Right ventricle myocardium superior (tissue), 1 donor: ENCODE measurements around the gene ALOX15B. TPM values are rescaled to one million over a fixed set of nuclear protein-coding genes. Genes with fewer than 3 reads are reported as not detected.
"Not testable (repeated sequence)": the region's sequence is repeated elsewhere in the genome, so short reads cannot be mapped to it uniquely, and the experiment has no call there.

Experiments
- ATAC-seq: fragments of 200-7000 bp; cut with Tn5 transposase; one replicate; pipeline ENCODE4 v1.9.1; 2020; ENCODE audit warnings: mild to moderate bottlenecking; ENCODE audit not compliant: poor library complexity
- DNase-seq: peaks from one replicate; pipeline ENCODE4 v3.0.0-alpha.2; 2020
- intact Hi-C: fragments of 100-400 bp; cut with DNase I; formaldehyde crosslinking; loops from one replicate; pipeline ENCODE4 v1.11.2; 2022
- total RNA-seq: library from RNA; stranded (reverse); fragmentation: NEBNext Ultra II Directional; extraction: Animal tissue kit (Norgen Biotek cat#: 25700); gene quantifications from one replicate; pipeline ENCODE4 v1.2.1, GENCODE V29; 2021
- donor health status: DM: no; HTN: yes; CAD: no; lungs with severe emphysema.

ALOX15B gene
- total RNA-seq, 1 donor from 2014 or later = not detected

DNA sequence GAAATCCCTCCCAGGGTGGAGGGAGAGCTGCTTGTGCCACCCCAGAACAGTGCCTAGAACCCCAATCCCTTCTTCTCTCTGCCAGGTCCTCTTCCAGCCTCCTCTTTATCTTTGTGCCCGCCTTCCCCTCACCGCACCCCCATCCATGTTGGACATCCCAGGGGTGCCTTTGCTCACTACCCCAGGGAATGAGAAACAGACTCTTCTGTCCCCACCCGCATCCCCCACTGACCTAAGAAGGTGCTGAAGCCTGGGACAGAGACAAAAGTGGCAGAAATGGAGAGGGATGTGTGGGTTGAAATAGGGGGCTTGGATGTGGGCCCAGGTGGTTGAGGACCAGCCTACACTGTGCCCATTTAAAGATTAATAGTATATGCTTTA is 17.0 kb downstream of the ALOX15B start:
- intact Hi-C loops = no loop called here
- DNase-seq (no peak), ATAC-seq (no peak)

DNA sequence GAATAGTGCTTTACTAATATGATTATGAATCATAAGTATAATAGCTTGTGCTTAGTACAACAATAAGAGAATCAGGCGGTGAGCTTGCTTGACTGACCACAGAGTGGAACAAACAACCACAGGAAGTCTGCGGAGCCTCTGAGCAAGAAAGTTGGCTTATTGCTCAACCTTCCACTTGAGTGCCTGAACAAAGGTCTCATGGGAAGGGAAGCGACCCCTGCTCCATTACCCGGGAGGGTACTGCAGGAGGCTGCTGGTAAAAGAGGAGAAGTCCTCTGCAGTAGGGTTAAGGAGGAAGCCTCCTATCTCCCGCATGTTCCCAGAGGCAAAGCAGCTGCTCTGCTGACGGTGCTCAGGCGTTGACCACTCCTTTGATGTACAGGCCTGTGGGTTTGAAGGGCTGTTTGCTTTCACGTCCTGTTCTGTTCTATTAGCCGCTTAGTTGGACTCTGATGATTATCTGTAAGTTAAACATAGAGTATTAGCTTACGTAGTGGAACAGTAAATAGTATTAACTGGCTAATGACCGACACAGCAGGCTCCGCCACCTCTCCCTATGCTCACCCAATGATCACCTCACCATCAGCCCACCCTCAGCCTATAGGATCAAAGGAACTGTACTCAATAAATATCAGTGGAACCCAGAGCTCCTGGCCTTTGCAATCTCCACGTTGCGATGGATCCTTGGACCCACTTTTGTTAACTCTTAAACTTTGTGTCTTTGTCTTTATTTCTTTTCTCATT is 17.5 kb downstream of the ALOX15B start:
- intact Hi-C loops = no loop called here

DNA sequence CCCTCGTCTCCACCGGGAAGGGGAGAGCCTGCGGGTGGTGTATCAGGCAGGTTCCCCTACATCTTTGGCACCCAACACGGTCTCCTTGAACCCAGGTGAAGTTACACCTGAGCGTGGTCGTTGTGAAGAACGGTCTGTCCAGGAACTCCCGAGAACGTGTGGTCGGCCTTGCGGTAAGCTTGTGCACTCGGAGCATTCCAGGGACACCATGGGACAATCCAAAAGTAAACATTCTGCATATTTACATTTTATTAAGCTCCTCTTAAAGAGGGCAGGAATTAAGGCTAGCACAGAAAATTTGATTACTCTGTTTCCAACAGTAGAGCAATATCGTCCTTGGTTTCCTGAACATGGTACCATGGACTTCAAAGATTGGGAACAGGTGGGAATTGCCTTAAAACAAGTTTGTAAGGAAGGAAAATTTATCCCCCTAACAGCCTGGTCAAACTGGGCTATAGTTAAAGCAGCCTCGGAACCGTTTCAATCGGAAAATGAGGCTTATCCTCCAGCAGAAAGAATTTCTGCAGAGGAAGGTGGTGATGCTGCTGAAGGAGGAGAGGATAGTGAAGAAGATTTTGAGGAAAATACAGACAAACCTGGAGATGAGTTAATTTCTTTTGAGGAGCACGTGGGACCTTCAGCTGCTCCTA is 18.2 kb downstream of the ALOX15B start:
- ATAC-seq (no peak), DNase-seq (no peak)
- intact Hi-C loops = no loop called here

More for the DNA sequence above, 17.5 kb downstream of the ALOX15B start:
- peak; percentile 58 for DNase-seq
- ATAC-seq = peak; percentile 36

DNA sequence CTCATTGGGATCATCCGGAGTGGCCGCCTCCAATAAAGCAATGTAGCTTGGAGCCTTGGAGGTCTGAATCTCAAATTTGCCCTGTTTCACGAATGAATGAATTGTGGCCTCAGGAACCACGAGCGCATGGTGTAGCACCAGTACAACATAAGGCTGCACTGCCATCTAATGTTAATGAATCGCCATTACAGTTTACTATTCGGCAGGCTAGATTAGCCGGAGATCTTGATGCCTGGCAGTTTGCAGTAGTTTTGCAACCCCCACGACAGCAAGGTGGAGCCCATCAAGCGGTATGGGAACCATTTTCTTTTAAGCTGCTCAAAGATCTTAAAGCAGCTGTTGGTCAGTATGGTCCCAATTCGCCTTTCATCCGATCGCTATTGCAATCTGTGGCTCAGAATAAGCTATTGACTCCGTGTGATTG is 18.8 kb downstream of the ALOX15B start:
- intact Hi-C loops = no loop called here
- peak; percentile 86 for ATAC-seq
- no peak for DNase-seq

DNA sequence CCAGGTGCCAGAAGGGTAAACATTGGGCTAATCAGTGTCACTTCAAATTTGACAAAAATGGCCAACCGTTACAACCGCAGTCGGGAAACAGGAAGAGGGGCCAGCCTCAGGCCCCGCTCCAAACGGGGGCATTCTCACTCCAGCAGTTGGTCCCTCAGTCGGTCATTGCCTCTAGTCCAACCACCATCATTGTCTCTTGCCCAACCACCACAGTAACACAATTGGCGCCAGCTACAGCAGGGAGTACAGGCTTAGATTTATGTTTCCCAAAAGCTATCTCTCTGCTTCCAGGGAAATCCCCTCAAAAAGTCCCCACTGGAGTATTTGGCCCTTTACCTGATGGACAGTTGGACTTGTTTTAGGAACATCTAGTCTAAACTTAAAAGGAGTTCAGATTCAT is 20.3 kb downstream of the ALOX15B start:
- no peak for DNase-seq
- ATAC-seq = no peak
- intact Hi-C loops = no loop called here

DNA sequence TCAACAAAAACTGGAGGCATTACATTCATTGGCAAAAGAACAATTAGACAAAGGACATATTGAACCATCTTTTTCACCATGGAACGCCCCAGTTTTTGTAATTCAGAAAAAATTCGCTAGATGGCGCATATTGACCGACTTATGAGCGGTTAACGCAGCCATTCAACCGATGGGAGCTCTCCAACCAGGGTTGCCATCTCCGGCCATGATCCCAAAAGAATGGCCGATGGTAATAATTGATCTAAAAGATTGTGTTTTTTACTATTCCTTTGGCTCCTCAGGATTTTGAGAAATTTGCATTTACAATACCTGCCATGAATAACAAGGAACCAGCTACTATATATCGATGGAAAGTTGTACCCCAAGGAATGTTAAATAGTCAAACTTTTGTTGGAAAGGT is 21.4 kb downstream of the ALOX15B start:
- DNase-seq (no peak), ATAC-seq (peak; percentile 64)
- intact Hi-C loops = no loop called here

- ATAC-seq, DNase-seq, intact Hi-C loops: not testable (repeated sequence)
Observed at GRCh38 chr17:8061851-8062250, 23.0 kb downstream of the ALOX15B start.

DNA sequence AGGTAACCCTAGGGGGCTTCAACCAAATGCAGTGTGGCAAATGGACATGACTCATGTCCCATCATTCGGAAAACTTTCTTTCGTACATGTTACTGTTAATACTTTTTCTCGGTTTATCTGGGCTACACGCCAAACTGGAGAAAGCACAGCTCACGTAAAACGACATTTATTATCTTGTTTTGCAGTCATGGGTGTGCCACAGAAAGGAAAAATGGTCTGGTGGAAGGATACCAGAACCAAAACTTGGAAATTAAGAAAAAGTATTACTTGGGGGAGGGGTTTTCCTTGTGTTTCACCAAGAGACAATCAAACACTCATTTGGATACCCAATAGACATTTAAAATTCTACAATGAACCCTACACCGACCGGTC is 23.6 kb downstream of the ALOX15B start:
- ATAC-seq (no peak), DNase-seq (no peak)
- intact Hi-C loops = no loop called here

DNA sequence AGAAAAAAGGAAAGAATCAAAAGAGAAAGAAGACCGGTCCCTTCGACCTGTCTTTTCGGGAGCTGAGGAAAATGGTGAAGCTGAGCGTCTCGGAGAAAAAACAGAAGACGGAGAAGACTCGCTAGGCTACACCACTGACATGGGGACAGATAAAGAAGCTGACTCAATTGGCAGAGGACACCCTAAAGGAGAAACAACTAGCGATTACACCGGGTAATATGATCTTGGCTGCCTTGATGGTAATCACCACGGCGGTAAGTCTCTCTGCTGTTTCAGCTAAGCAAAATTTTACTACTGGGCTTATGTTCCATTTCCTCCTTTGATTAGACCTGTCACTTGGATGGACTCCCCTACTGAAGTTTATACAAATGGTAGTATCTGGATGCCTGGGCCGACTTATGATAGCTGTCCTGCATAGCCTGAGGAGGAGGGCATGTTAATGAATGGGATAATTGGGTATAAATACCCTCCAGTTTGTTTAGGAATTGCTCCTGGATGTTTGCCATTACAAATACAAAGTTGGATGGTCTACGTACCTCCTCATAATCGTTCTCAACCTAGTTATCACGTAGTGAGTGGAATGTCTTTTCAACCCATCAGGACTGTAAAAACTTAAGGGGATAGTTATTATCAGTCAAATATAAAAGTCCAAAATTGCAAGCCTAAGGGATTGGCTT is 24.1 kb downstream of the ALOX15B start:
- DNase-seq = no peak
- intact Hi-C loops = no loop called here
- ATAC-seq = no peak

GRCh38 chr17:8063761-8064534 is 25.1 kb downstream of the ALOX15B start:
- intact Hi-C loops = no loop called here
- ATAC-seq = no peak
- DNase-seq = peak; percentile 19

GRCh38 chr17:8064561-8065019 is 25.7 kb downstream of the ALOX15B start:
- DNase-seq (peak; percentile 34), ATAC-seq (no peak)
- intact Hi-C loops = no loop called here

- DNase-seq (peak; percentile 15), ATAC-seq (no peak)
- intact Hi-C loops = no loop called here
Observed at GRCh38 chr17:8066841-8067775, 28.2 kb downstream of the ALOX15B start.

GRCh38 chr17:8067806-8068205 is 28.9 kb downstream of the ALOX15B start:
- ATAC-seq (no peak), DNase-seq (peak; percentile 21)
- intact Hi-C loops = no loop called here

DNA sequence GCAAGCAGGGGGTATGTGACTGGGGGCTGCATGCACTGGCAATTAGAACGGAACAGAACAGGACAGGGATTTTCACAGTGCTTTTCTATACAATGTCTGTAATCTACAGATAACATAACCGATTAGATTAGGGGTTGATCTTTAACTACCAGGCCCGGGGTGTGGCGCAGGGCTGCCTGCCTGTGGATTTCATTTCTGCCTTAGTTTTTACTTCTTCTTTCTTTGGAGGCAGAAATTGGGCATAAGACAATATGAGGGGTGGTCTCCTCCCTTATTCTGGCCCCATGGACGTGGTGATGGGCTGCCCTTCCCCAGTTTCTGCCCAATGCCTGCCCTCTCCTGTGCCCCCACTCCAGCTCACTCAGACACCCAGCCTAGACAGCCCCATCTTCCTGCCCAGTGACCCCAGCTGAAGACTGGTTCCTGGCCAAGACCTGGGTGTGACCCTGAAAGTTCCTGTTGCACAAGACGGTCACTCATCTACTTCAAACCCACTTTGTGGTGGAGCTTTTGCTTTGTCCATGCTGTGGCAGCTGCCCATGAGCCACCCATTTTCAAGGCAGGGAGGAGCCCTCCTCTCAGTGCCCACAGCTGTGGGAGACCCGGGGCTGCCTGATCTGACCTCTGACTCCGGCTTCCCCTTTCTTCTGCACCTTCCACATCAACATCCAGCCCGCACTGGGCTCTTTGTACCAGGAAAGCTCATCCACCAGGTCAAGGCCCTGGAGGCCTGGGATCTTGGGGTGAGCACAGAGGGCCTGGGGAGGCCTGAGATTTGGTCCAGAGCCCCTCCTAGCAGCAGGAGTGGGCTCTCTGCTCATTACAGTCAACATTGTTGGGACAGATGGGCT is 30.1 kb downstream of the ALOX15B start:
- intact Hi-C loops = no loop called here
- peak; percentile 67 for DNase-seq
- peak; percentile 60 for ATAC-seq

DNA sequence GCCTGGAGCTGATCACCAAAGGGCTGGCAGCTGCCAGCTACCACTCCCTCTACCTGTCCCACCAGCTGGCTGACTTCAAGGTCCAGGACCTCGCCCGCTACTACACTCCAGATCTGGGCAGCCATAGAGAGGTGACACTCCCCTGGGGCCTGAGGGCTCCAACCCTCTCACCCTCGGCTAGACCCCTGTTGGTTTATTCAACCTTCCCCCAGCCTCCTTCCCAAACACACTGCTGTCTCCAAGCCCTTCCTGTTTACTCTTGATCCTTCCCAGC is 30.7 kb downstream of the ALOX15B start:
- intact Hi-C loops = no loop called here
- no peak for ATAC-seq
- peak; percentile 17 for DNase-seq

- peak; percentile 8 for DNase-seq
- ATAC-seq = no peak
Observed at GRCh38 chr17:8071496-8071895, 32.6 kb downstream of the ALOX15B start.

GRCh38 chr17:8072341-8072728 is 33.5 kb downstream of the ALOX15B start:
- ATAC-seq = no peak
- DNase-seq = peak; percentile 34
- intact Hi-C loops = loop anchor here (10.0 kb wide), 1 partner anchor 222 kb away; the partner anchor contains the start of gene SLC25A35

More at GRCh38 chr17:8071496-8071895, 32.6 kb downstream of the ALOX15B start:
- intact Hi-C loops = loop anchor here (10.0 kb wide), 1 partner anchor 223 kb away; the partner anchor contains the start of gene SLC25A35
